ENCODE results near the gene SLC22A1.

GRCh38 chr6:160108077-160108476 is 13.5 kb upstream of the SLC22A1 start:
- no peak for TF ChIP-seq CTCF (IDR thresholded peaks at IDR 0.05)
- TF ChIP-seq POLR2A (IDR thresholded peaks at IDR 0.05): no peak
